HepG2 (cell line): ENCODE results near the gene NRIP2. TPM values are rescaled to one million over a fixed set of nuclear protein-coding genes. Genes with fewer than 3 reads are reported as not detected.

ENCODE experiments used
- ATAD3A ChIP-seq: sonication (generic); formaldehyde crosslinking; IDR thresholded peaks from 2 replicates; pipeline ENCODE4 v1.4.0; 2020; ENCODE audit warnings: missing genetic modification reagents
- JARID2 ChIP-seq: sonication (generic); formaldehyde crosslinking; IDR thresholded peaks from 2 replicates; pipeline ENCODE4 v1.8.1; 2023; ENCODE audit warnings: missing genetic modification reagents, inconsistent platforms; ENCODE audit not compliant: insufficient replicate concordance
- NCOA5 ChIP-seq: sonication (generic); formaldehyde crosslinking; IDR thresholded peaks from 2 replicates; pipeline ENCODE4 v1.4.0; 2020; ENCODE audit warnings: missing genetic modification reagents
- NFATC3 ChIP-seq: sonication (generic); formaldehyde crosslinking; IDR thresholded peaks from 2 replicates; pipeline ENCODE4 v1.5.1; 2020; ENCODE audit warnings: mild to moderate bottlenecking, missing genetic modification reagents
- SIX1 ChIP-seq: sonication (generic); formaldehyde crosslinking; IDR thresholded peaks from 2 replicates; pipeline ENCODE4 v1.4.0; 2020; ENCODE audit warnings: missing genetic modification reagents, borderline replicate concordance
- SRY ChIP-seq: sonication (generic); formaldehyde crosslinking; IDR thresholded peaks from 2 replicates; pipeline ENCODE4 v1.8.0; 2022; ENCODE audit warnings: mild to moderate bottlenecking, missing genetic modification reagents
- TEAD3 ChIP-seq: optimal IDR thresholded peaks from 2 replicates; pipeline ENCODE3; 2016; ENCODE audit warnings: borderline replicate concordance
- ZFYVE20 ChIP-seq: sonication (generic); formaldehyde crosslinking; IDR thresholded peaks from 2 replicates; pipeline ENCODE4 v1.8.0; 2023; ENCODE audit warnings: low read depth, mild to moderate bottlenecking, moderate library complexity, missing genetic modification reagents, borderline replicate concordance
- ZNF292 ChIP-seq: sonication (generic); formaldehyde crosslinking; IDR thresholded peaks from 2 replicates; pipeline ENCODE4 v1.8.1; 2022; ENCODE audit warnings: mild to moderate bottlenecking, low read depth, missing genetic modification reagents, borderline replicate concordance
- ZSCAN30 ChIP-seq: sonication (generic); formaldehyde crosslinking; IDR thresholded peaks from 2 replicates; pipeline ENCODE4 v1.5.0; 2020; ENCODE audit warnings: mild to moderate bottlenecking, missing genetic modification reagents
- polyA plus RNA-seq, 8 experiments: library from polyadenylated mRNA; depleted of rRNA in 3 of 8; stranded (reverse) in 7 of 8; unstranded in 1 of 8; fragments of >200 nt; fragmentation: Illumina TruSeq in 4 of 8; extraction: Trizol in 4 of 8; gene quantifications; 2 replicates each; pipeline versions ENCODE4 v1.2.1 to v1.2.3, GENCODE V29; 2011 to 2016; ENCODE audit warnings: low read depth in 4 of 8, missing spikeins in 1 of 8, mixed read lengths in 1 of 8; ENCODE audit not compliant: insufficient read depth in 1 of 8
- total RNA-seq, 5 experiments: library from RNA; depleted of rRNA; stranded (reverse); fragments of >200 nt; fragmentation: Illumina TruSeq; extraction: Trizol; gene quantifications; 2 replicates each; pipeline ENCODE4 v1.2.3, GENCODE V29; 2016; ENCODE audit warnings: low read depth in 1 of 5
- TF ChIP-seq, protein P1 (sequence below): sonication (generic); formaldehyde crosslinking; IDR thresholded peaks from 2 replicates; pipeline ENCODE4 v1.5.1; 2020; ENCODE audit warnings: mild to moderate bottlenecking, missing genetic modification reagents
- TF ChIP-seq, protein P2 (sequence below): IDR thresholded peaks from 2 replicates; pipeline ENCODE4 v1.6.1; 2016; ENCODE audit warnings: missing genetic modification reagents, missing compliant biosample characterization

NRIP2 gene
- total and polyA plus RNA-seq, 2 of the 13 experiments (the other 11 are each of a cell fraction or from before 2014, with no cell fraction given), result not detected

DNA sequence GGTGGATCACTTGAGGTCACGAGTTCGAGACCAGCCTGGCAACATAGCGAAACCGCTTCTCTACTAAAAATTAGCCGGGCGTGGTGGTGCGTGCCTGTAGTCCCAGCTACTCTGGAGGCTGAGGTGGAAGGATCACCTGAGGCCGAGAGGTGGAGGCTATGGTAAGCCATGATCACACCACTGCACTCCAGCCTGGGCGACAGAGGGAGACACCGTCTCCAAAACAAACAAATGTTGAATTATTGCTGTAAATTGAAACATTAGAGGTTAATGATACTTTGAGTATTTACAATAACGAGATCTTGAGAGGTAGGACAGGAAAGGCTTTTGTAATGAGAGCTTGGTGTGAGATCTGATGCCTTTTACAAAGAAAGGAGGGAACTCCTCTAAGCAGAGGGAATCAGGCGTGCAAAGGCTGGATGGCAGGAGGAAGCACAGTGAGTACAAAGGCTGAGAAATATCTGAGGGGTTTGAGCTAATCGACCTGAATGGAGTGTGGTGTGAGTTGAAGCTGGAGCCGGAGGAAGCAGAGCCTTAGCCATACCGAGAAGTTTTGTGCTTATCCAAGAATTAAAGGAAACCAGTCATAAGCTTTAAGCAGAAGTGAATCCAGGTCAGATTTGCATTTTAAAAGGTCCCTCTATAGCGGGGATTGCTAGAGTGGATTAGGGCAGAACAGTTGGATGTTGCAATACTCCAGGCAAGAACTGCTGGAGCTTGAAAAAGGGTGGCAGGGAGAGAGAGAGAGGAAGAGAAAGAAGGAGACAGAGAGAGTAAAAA lies 43.3 kb upstream of the NRIP2 start (continued):
- TF ChIP-seq TEAD3 (CRISPR knock-in tag), result no peak
- 0 out of 2 replicates have a peak, but pooled peaks have one; percentile 59 for TF ChIP-seq SRY (CRISPR knock-in tag)
- TF ChIP-seq, protein P1, sequence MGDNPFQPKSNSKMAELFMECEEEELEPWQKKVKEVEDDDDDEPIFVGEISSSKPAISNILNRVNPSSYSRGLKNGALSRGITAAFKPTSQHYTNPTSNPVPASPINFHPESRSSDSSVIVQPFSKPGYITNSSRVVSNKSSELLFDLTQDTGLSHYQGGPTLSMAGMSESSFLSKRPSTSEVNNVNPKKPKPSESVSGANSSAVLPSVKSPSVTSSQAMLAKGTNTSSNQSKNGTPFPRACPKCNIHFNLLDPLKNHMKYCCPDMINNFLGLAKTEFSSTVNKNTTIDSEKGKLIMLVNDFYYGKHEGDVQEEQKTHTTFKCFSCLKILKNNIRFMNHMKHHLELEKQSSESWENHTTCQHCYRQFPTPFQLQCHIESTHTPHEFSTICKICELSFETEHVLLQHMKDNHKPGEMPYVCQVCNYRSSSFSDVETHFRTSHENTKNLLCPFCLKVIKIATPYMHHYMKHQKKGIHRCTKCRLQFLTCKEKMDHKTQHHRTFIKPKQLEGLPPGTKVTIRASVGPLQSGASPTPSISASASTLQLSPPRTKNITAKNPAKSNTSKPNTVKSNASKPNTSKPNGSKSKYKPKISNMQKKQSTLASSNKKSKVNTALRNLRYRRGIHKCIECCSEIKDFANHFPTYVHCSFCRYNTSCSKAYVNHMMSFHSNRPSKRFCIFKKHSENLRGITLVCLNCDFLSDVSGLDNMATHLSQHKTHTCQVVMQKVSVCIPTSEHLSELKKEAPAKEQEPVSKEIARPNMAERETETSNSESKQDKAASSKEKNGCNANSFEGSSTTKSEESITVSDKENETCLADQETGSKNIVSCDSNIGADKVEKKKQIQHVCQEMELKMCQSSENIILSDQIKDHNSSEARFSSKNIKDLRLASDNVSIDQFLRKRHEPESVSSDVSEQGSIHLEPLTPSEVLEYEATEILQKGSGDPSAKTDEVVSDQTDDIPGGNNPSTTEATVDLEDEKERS (CRISPR knock-in tag), result peak; percentile 64; the same call in 1 of the 2 replicates
- no peak for TF ChIP-seq ZFYVE20 (CRISPR knock-in tag)
- TF ChIP-seq, protein P2, sequence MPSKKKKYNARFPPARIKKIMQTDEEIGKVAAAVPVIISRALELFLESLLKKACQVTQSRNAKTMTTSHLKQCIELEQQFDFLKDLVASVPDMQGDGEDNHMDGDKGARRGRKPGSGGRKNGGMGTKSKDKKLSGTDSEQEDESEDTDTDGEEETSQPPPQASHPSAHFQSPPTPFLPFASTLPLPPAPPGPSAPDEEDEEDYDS (CRISPR knock-in tag), result no peak
- no peak for TF ChIP-seq ZSCAN30 (CRISPR knock-in tag)
- no peak for TF ChIP-seq SIX1 (CRISPR knock-in tag)
- no peak for TF ChIP-seq JARID2
- TF ChIP-seq NFATC3 (CRISPR knock-in tag), result 0 out of 2 replicates have a peak, but pooled peaks have one; percentile 16
- no peak for TF ChIP-seq NCOA5
- 0 out of 2 replicates have a peak, but pooled peaks have one; percentile 35 for TF ChIP-seq ZNF292 (CRISPR knock-in tag)
- TF ChIP-seq ATAD3A (CRISPR knock-in tag), result no peak
